Measurements from ENCODE around the gene RCAN3.
"Not testable (repeated sequence)": the region's sequence is repeated elsewhere in the genome, so short reads cannot be mapped to it uniquely, and the experiment has no call there.

DNA sequence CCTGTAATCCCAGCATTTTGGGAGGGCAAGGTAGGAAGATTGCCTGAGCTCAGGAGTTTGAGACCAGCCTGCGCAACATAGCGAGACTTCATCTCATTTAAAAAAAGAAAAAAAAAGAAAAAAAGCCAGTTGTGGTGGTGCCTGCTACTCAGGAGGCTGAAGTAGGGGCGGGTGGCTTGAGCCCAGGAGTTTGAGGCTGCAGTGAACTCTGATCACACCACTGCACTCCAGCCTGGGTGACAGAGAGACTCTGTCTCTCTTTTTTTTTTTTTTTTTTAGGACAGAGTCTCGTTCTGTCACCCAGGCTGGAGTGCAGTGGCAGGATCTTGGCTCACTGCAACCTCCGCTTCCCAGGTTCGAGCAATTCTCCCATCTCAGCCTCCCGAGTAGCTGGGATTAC is 26.7 kb downstream of the RCAN3 start:
- TF ChIP-seq SUZ12 (IDR thresholded peaks at IDR 0.05; ENCODE audit: extremely low read depth, insufficient read depth, insufficient read length); ZNF274 (IDR thresholded peaks at IDR 0.05; ENCODE audit: low read depth, low read length): not testable (repeated sequence)

Data from NT2/D1 (cell line).